ENCODE measurements around the gene TUBG1.

TUBG1 gene

DNA sequence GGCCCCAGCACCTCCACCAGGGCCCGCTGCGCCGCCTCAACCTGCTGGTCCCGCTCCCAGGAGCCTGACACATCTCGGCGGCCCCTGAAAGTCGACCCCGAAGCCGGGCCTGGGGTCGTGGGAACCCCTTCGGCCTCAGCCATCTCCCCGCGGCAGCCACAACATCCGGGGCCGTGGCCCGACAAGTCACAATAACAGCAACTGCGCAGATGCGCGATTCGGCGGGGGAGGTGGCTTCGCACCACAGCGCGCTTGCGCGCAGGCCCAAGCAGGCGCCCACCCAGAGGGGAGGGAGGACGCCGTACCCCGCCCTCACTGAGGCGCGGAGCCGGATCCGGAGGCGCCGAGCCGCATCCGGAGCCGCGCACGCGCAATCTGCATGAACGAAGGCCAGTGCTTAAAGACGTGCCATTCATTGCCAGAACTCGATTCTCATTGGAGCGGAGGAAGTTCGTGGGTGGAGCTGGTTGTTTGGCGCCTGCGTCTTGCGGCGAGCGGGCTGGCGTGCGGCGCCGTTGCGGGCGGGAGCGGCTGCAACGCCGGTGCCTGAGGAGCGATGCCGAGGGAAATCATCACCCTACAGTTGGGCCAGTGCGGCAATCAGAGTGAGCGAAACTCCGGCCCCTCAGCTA lies at the start of gene TUBG1, which contains the start of gene RETREG3:
TSS of gene TUBG1 (plus strand) at position 502 of the 632 bp plus-strand sequence. CDS start at position 557, 55 bp downstream.
TSS of gene RETREG3 (minus strand) at position 193 of the 632 bp plus-strand sequence. CDS start at position 143, 50 bp downstream.
- DNase-seq (ENCODE audit: low read depth, low spot score): peak; percentile 99

DNA sequence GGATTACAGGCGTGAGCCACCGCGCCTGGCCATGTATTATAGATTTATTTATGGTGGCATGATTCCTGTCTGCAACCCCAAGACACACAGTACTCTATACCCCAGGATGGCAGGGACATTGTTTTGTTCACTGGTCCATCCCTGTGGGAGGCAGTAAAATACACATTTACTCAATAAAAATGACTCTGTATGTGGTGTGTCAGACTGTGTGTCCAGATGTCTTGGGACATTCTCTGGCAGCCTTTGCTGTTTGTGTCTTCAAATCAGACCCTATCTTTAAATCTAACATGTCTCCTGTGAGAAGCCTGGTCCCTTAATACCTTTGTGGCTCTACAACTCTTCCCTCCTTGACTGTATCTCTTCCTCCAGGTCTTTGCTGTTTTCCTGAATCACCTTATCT lies 49.2 kb upstream of the TUBG1 start:
- no peak for DNase-seq (ENCODE audit: low read depth, low spot score)

DNA sequence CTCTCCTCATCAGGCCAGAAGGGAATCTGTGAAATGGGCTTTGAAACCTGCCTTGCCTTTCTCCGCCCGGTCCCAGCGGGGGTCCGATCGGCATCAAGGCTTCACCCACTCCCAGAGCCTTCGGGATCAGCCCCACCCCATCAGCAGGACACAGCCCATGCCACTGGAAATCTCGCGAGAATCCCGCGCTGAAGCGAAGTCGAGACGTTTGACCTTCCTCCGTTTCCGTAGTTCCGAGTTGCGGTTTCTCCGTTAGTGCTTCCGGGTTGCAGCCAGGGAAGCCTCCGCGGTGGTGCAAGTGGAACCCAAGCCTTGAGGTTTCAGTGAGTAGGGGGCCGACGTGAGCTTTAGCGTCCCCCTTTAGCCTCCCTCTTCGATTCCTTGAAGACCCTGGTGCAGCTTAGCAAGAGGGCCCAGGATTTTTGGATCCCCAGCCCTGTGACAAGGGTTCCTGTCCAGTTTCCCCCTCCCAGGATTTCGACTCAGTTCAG lies 47.5 kb upstream of the TUBG1 start, which contains the start of gene COASY:
TSS of gene COASY (plus strand) at position 252 of the 491 bp plus-strand sequence. CDS start 475 bp downstream, outside the sequence.
- peak; percentile 95 for DNase-seq (ENCODE audit: low read depth, low spot score)

DNA sequence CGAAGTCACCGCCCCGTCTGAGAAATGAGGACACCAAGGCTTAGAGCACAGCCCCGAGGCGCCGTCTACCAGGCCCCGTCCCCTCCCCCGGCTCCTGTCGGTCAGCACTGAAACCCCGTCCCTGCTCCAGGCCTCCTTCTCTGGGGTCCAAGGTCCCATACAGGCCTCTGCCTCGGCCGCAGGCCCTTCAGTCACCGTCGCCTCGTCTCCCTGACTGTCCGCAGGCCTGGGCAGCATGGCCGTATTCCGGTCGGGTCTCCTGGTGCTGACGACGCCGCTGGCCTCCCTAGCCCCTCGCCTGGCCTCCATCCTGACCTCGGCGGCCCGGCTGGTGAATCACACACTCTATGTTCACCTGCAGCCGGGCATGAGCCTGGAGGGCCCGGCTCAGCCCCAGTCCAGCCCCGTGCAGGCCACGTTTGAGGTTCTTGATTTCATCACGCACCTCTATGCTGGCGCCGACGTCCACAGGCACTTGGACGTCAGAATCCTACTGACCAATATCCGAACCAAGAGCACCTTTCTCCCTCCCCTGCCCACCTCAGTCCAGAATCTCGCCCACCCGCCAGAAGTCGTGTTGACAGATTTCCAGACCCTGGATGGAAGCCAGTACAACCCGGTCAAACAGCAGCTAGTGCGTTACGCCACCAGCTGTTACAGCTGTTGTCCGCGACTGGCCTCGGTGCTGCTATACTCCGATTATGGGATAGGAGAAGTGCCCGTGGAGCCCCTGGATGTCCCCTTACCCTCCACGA lies 46.9 kb upstream of the TUBG1 start:
- DNase-seq (ENCODE audit: low read depth, low spot score): no peak

DNA sequence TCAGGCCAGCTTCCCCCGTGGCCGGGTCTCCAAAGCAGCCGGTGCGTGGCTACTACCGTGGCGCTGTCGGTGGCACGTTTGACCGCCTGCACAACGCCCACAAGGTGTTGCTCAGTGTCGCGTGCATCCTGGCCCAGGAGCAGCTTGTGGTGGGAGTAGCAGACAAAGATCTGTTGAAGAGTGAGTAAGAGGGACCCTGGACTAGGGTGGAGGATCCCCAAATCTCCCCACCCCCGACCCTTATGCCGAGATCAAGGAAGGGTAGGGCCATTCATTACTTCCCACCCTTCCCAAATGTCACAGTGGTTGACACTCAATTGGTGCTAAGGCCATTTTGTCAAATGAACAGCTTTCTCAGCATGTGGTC lies 46.4 kb upstream of the TUBG1 start:
- DNase-seq (ENCODE audit: low read depth, low spot score): no peak

DNA sequence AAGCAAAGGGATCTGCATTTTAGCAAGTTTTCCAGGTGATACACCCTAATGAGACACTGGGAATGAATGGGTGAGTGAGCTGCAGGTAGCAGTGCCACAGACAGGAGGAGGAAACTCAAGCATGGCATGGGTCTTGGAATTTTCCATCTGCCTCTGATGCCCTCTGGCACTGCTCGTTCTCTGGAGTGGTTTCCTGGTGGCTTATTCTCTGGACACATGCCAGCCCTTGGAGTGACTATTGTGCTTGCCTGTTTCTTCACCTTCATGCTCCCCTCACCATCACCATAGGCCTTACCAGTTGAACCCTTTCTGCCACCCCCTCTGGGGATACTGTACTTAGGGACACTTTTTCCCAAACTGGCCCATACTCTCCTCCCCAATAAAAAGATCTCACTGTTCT lies 45.9 kb upstream of the TUBG1 start:
- DNase-seq (ENCODE audit: low read depth, low spot score): no peak

DNA sequence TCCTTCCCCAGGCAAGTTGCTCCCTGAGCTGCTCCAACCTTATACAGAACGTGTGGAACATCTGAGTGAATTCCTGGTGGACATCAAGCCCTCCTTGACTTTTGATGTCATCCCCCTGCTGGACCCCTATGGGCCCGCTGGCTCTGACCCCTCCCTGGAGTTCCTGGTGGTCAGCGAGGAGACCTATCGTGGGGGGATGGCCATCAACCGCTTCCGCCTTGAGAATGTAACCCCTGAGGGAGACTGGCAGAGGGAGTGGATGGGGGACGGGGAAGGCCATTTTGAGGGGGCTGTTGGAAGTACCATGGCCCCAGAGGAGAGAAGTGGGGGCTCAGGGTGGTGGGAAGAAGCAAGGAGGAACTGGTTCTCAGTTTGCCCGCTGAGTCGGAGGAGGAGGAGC lies 45.5 kb upstream of the TUBG1 start:
- no peak for DNase-seq (ENCODE audit: low read depth, low spot score)

DNA sequence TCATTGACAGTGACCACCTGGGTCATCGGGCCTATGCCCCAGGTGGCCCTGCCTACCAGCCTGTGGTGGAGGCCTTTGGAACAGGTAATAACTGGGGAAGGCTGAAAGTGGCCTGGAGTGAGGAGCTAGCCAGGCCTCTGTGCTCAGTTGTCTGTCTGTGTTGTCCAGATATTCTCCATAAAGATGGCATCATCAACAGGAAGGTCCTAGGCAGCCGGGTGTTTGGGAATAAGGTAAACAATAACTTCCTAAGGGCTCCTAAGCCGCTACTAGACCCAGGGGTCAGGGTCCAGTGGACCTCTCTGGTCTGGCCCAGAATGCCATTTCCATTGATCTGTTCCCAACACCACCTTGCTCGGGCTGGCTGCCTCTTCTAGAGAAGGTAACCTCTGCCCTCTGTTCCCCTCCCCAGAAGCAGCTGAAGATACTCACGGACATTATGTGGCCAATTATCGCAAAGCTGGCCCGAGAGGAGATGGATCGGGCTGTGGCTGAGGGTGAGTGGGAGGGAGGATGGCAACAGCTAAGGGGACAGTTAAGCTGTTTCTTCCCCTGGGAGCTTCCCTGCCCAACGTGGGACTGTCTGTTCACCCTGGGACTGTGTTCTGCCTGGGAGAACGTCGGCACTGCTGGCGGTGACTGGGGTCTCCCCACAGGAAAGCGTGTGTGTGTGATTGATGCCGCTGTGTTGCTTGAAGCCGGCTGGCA lies 44.5 kb upstream of the TUBG1 start:
- DNase-seq (ENCODE audit: low read depth, low spot score): no peak

DNA sequence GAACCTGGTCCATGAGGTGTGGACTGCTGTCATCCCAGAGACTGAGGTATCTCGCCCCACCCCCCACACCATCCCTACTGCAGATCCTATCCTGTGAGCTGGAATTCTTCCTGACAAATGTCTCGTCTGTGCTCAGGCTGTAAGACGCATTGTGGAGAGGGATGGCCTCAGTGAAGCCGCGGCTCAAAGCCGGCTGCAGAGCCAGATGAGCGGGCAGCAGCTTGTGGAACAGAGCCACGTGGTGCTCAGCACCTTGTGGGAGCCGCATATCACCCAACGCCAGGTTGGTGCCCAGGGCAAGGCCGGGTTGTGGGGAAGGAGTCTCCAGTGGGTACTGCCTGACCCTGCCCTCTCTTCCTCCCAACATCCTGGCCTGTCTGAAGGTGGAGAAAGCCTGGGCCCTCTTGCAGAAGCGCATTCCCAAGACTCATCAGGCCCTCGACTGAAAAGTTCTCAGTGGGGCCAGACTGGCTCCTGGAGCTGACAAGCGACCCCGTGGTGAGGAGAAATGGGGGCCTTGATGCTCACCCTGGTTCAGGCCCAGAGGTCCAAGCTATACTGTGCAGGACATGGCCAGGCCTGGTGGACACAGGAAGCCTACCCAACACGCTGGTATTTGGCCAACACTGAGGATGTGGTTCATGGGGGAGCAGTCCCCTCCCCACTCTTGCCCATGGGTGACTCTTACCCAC lies 43.8 kb upstream of the TUBG1 start:
- DNase-seq (ENCODE audit: low read depth, low spot score): no peak

DNA sequence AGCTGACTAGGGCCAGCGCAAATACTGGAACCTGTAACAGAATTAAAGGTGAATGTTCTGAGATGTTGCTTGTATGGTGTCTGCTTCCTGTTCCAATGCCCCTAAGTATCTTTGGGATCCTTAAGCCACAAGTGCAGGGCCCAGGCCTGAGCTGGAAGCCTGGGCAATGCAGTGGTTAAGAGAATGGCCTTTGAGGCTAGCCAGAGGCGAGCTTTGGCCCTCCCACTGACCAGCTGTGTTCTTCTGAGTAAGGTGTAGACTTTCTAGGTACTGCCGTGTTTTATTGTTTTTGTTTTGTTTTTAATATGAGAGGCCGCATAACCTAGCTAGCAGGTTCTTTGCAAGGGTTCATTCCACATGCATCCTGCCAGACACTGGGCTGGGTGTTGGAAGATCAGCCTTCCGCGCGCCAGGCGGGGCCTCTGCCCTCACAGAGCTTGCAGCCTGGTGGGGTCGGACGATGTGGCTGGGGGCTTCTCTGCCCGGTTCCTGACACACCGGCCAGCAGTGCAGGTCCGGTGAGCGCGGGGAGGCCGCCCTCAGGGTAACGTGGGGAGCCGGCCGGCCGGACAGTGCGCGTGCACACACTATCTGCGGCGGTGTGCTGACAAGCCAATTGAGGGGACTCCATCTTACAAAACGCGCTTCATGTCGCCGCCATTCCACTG lies 43.1 kb upstream of the TUBG1 start:
- no peak for DNase-seq (ENCODE audit: low read depth, low spot score)

DNA sequence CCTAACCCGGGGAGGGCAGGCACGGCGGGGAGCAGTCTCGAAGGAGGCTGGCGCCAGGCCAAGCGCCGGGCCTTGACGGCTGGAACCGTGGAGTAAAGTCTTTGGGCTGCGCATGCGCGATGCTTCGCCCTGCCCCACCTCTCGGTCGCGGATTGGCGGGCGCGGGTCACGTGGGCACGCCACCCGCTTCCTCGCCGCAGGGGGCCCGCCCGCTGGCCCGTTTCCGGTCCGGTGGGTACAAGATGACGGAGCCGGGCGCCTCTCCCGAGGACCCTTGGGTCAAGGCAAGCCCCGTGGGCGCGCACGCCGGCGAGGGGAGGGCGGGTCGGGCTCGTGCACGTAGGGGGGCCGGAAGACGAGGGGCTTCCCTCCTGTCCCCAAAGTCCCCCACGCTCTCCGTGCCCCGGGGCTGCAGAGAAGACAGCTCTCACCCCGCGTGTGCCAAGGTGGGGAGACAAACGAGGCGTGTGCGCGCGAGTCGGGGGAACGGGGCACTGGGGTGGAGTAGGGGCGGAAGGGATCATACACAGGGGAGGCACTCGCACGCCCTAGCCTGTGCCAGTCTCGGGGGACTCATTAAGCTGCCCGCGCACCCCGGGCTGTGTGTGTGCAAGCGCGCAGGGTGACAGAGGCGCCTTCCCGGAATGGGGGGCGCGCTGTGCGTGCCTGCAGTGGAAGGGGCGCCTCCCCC lies 42.5 kb upstream of the TUBG1 start, which contains the start of gene MLX:
TSS of gene MLX (plus strand) at position 218 of the 691 bp plus-strand sequence. CDS start at position 243, 25 bp downstream.
- DNase-seq (ENCODE audit: low read depth, low spot score): peak; percentile 76

DNA sequence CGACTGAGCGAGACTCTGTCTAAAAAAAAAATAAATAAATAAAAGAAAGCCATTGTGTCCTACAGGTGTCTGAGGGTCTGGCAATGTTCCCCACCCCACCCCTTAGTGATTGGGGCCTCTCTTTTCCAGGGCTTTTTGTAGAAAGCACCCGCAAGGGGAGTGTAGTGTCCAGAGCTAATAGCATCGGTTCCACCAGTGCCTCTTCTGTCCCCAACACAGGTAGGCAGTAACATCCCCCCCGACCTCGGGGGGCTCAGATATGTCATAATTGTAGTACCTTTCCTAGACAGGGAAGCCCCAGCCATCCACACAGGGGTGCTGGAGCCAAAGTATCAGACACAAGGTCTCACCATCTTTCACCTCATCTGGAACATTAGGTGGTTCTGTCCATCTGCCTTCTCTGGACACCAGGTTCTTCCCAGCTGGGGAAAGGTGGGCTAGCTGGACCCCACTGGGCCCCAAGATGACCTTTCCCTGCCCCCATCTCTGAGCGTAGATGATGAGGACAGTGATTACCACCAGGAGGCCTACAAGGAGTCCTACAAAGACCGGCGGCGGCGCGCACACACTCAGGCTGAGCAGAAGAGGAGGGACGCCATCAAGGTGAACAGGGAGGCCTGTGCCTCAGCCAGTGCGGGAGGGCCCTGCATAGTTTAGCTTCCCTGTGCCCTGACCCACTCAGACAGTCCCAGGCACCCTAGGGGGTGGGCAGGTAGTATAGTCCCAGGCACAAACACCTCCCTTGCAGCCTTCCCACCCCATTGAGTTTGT lies 41.0 kb upstream of the TUBG1 start:
- no peak for DNase-seq (ENCODE audit: low read depth, low spot score)

DNA sequence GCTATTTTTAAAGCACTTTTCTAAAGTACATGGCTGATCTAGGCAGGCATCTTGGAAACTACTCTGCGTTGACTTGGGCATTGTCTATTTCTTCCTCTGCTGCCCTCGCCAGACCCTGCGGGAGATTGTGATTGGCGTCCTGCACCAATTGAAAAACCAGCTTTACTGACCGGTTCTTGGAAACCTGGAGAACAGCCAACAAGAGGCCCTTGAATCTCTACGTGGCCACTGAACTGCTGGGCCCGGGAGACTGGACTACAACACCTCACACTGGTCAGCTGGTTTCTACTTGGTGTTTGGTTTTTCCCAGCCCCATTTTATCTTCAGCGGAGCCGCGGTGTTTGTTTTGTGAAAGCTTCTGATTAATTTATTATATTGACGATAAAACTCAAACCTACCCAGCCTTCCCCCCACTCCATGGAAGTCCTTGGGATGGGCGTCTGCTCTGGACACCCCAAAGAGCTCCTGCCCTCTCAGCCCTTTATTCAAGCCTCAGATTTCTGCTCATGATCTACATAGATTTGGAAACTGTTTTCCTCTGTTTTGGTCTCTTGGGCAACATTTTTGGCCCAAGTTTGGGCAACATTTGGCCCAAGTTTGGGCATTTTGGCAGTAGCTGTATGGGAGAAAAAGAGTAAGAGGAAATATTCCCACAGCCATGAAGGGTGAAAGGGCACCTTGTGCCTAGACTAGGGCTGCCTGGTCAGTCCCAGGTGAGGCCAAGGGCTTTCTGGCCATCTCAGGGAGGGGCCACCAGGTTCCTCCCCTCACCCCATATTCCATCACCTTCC lies 37.9 kb upstream of the TUBG1 start:
- no peak for DNase-seq (ENCODE audit: low read depth, low spot score)

DNA sequence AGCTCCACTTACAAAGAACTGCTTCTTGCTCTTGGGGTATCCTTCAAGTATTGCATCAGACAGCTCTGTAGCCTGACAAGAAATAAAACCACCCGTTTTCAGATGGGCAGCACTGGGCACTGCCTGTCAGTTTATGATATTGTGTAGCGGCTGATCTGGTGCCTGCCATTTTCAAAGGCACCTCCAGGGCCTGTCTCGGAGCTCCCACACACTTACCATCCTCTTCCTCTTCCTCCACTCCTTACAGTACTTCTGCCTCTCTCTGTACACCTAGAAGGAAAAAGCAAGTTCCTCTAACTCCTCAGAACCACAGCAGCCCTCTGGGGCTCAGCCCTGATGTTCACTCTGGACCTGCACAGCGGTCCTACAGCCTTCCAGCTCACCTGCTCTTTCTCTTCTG lies 36.4 kb upstream of the TUBG1 start:
- DNase-seq (ENCODE audit: low read depth, low spot score): no peak

DNA sequence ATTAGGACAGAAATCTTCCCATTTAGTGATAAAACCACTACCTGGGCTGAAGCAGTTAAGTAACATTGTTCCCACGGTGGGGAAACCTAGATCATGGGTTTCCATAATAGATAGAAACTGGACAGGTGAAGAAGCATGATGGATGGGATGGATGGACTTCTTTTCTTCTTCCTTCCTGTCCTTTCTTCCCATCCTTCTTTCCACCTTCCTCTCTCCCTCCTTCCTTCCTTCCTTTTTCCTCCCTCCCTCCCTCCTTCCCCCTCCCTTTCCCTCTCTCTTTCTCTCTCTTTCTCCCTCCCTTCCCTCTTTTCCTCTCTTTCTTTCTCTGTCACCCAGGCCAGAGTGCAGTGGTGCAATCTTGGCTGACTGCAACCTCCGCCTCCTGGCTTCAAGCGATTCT lies 35.0 kb upstream of the TUBG1 start:
- no peak for DNase-seq (ENCODE audit: low read depth, low spot score)

DNA sequence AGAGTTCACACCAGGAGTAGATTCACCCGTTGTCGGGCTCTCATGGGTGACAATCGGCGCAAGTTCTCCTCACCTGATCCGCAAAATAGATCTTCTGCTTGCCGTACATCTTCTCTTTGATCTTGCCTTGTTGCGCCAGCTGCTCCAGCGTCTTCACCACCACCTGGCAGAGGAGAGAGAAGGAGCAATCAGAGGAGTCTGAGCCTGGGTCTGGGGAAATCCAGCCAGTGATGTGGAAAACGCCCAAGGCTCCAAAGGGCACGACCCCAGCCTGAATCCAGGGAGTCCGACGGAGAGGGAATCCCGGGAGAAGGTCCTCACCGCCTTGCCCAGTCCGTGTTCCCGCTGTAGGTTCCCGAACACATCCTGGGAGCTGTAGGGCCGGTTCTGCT lies 32.3 kb upstream of the TUBG1 start:
- DNase-seq (ENCODE audit: low read depth, low spot score): no peak

DNA sequence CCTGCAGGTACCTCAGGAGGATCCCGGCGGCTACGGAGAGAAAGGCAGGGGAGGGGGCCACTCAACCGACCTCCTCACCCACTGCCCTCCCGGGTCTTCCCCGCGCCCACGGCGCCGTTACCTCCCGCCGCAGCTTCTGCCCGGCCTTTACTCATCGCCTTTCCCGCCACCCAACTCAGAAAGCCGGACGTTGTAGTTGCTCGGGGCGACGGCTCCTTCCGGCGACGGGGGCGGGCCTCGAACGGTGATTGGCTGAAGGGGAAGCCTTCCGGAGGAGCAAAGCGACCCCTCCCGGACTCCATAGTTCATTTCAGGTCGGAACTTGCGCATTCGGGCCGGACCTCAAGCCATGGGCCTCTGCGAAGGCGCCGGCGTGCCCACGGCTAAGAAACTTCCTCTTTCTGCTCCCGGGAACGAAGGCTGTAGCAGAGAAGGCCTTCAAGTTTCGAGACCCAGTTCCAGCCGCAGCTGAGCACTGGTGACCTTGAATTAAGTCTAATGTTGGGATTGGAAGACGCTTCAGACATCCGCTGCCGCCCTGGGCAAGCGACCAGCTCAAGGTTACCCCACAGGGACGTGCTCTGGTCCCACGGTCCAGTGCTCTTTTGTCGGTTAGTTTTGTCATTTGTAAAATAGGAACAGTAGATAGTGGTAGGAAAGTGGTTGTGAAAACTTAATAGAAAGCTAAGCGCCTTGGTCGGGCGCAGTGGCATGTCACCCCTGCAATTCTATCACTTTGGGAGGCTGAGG lies 31.8 kb upstream of the TUBG1 start, which contains the start of gene PSMC3IP:
TSS of gene PSMC3IP (minus strand) at position 198 of the 750 bp plus-strand sequence. CDS start at position 155, 43 bp downstream.
- peak; percentile 83 for DNase-seq (ENCODE audit: low read depth, low spot score)

DNA sequence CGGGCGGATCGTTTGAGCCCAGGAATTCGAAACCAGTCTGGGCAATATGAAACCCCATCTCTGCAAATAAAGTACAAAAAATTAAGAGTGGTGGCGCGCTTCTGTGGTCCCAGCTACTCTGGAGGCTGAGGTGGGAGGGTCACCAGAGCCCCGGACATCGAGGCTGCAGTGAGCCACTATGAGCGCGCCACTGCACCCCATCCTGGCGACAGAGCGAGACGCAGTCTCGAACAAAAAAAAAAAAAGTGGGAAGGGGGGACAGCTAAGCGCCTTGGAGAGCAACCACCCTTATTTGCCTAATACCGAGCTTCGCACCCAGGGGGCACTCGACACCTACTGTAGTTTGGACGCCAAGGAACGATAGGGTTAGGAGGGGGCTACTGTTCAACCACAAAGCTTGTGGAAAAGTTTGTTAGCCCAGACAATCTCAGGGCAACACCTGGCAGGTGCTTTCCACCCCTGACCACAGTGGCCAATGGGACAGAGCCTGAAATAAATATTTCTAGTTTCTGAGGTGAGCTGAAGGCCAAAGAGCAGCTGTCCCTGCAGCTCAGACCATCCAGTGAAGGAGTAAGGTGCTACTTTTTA lies 31.1 kb upstream of the TUBG1 start:
- DNase-seq (ENCODE audit: low read depth, low spot score): peak; percentile 43

Measured in smooth muscle cell of the brain vasculature (primary cell).